Natural killer cell (primary cell): ENCODE data around the gene ZNF750. TPM values are rescaled to one million over a fixed set of nuclear protein-coding genes. Genes with fewer than 3 reads are reported as not detected.

Experiments
- ATAC-seq, 3 donors: fragments of 150-1000 bp in 2 of 3; fragments of 200-7000 bp in 1 of 3; cut with Tn5 transposase; 1 replicate in 1 of 3; 2 replicates in 2 of 3; pipeline ENCODE4 v1.10.0; 2021; ENCODE audit warnings: mild to moderate bottlenecking in 2 of 3, moderate library complexity in 2 of 3
- DNase-seq, 2 donors: peaks; one replicate each; pipeline versions ENCODE4 v3.0.0 to v3.0.0-alpha.2; 2013 to 2021; ENCODE audit warnings: mixed read lengths in 1 of 2
- H3K27ac ChIP-seq: one replicate; pipeline ENCODE4 v1.5.1; 2013; ENCODE audit warnings: mild to moderate bottlenecking, low read length
- H3K27me3 ChIP-seq: one replicate; pipeline ENCODE4 v1.6.1; 2013; ENCODE audit warnings: low read length; ENCODE audit not compliant: control insufficient read depth, insufficient read depth
- H3K36me3 ChIP-seq: one replicate; pipeline ENCODE4 v1.6.1; 2013; ENCODE audit warnings: low read length; ENCODE audit not compliant: control insufficient read depth, insufficient read depth
- H3K4me1 ChIP-seq: one replicate; pipeline ENCODE4 v1.6.1; 2013; ENCODE audit warnings: low read length; ENCODE audit not compliant: control insufficient read depth, insufficient read depth
- H3K4me3 ChIP-seq: one replicate; pipeline ENCODE4 v1.5.1; 2013; ENCODE audit warnings: low read length
- H3K9me3 ChIP-seq: one replicate; pipeline ENCODE4 v1.6.1; 2013; ENCODE audit warnings: low read length; ENCODE audit not compliant: control insufficient read depth, insufficient read depth
- H3K27ac Mint-ChIP-seq, 2 donors: one replicate each; pipeline ENCODE4 v1.8.0; 2022; ENCODE audit warnings: mild to moderate bottlenecking in 2 of 2, mixed read lengths in 2 of 2, moderate library complexity in 1 of 2
- H3K27me3 Mint-ChIP-seq, 2 donors: one replicate each; pipeline ENCODE4 v1.8.0; 2022; ENCODE audit warnings: low read depth in 2 of 2, mixed read lengths in 2 of 2
- H3K36me3 Mint-ChIP-seq: one replicate; pipeline ENCODE4 v1.8.0; 2022; ENCODE audit warnings: mixed read lengths
- H3K4me1 Mint-ChIP-seq, 2 donors: one replicate each; pipeline ENCODE4 v1.8.0; 2022; ENCODE audit warnings: mixed read lengths in 2 of 2
- H3K4me3 Mint-ChIP-seq: one replicate; pipeline ENCODE4 v1.8.0; 2022; ENCODE audit warnings: mild to moderate bottlenecking, moderate library complexity, mixed read lengths
- H3K9me3 Mint-ChIP-seq, 2 donors: one replicate each; pipeline ENCODE4 v1.8.0; 2022; ENCODE audit warnings: mixed read lengths in 2 of 2
- WGBS: methylation state at CpG from one replicate; pipeline ENCODE4 v1.1.7; 2013; ENCODE audit warnings: missing lambda C conversion rate; ENCODE audit not compliant: insufficient coverage; 5-methylcytosine and 5-hydroxymethylcytosine counted together
- intact Hi-C: fragments of 100-400 bp; cut with micrococcal nuclease; formaldehyde crosslinking; loops from one replicate; pipeline ENCODE4 v1.14.2; 2022
- total RNA-seq, 4 donors: library from RNA; stranded (reverse); fragments of 120-200 nt in 1 of 4; gene quantifications; one replicate each; pipeline versions ENCODE4 v1.2.3 to v1.2.4, GENCODE V29; 2013 to 2022
- TF ChIP-seq, protein P1 (sequence below): fragments of 200-600 bp; IDR thresholded peaks from one replicate; pipeline ENCODE4 v1.8.0; 2022; ENCODE audit warnings: antibody characterized with exemption

ZNF750 gene
- total RNA-seq, 3 donors from 2014 or later (not counting 1 experiment from before 2014, with no cell fraction given): not detected

- Histone ChIP-seq H3K36me3 (peaks cover 9% of the 10 kb centered on the region), H3K4me3 (no peak overlapping the region), H3K4me1 (peaks cover 42% of the 10 kb centered on the region), H3K27me3 (no peaks in the 10 kb centered on the region), H3K27ac (no peak overlapping the region), H3K9me3 (no peaks in the 10 kb centered on the region)
- Mint-ChIP-seq H3K27ac (no peak overlapping the region), H3K4me1 (peaks cover 8 to 26% of the 10 kb centered on the region in 2 donors), H3K36me3 (no peaks in the 10 kb centered on the region), H3K27me3 (no peaks in the 10 kb centered on the region), H3K9me3 (no peaks in the 10 kb centered on the region), H3K4me3 (no peak overlapping the region)
- TF ChIP-seq, protein P1, sequence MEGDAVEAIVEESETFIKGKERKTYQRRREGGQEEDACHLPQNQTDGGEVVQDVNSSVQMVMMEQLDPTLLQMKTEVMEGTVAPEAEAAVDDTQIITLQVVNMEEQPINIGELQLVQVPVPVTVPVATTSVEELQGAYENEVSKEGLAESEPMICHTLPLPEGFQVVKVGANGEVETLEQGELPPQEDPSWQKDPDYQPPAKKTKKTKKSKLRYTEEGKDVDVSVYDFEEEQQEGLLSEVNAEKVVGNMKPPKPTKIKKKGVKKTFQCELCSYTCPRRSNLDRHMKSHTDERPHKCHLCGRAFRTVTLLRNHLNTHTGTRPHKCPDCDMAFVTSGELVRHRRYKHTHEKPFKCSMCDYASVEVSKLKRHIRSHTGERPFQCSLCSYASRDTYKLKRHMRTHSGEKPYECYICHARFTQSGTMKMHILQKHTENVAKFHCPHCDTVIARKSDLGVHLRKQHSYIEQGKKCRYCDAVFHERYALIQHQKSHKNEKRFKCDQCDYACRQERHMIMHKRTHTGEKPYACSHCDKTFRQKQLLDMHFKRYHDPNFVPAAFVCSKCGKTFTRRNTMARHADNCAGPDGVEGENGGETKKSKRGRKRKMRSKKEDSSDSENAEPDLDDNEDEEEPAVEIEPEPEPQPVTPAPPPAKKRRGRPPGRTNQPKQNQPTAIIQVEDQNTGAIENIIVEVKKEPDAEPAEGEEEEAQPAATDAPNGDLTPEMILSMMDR: no peak
- WGBS: 95% methylated on average over 35 of the region's 35 CpGs
- intact Hi-C loops: no loop called here
- DNase-seq (no peak), ATAC-seq (no peak)
These were observed 30.3 kb upstream of the ZNF750 start for GRCh38 chr17:82870091-82870491.

DNA sequence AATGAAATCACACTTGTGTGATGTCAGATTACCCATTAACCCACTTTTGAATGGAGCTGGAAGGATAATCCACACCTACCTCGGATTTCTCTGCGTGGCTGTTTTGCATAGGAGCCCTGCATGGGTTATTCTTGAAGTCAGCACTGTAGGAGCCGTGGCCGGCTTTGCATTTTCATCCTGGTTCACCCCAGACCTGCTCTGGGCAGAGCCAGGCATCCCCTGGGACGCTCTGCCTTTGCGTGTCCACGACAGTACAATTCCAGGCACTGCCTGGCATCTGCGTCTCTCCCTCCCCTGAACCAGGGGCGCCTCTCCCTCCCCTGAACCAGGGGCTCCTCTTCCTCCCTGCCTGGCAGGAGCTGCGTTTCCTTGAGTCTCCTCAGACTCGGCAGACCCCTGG, 29.7 kb upstream of the ZNF750 start:
- peaks cover 48% of the 10 kb centered on the region for H3K4me1 ChIP-seq
- no peaks in the 10 kb centered on the region for H3K9me3 ChIP-seq
- no peak overlapping the region for H3K27ac ChIP-seq
- TF ChIP-seq, protein P1: no peak
- Mint-ChIP-seq H3K27me3 (no peaks in the 10 kb centered on the region), H3K27ac (no peak overlapping the region), H3K36me3 (no peaks in the 10 kb centered on the region), H3K4me3 (no peak overlapping the region), H3K9me3 (no peaks in the 10 kb centered on the region), H3K4me1 (peaks cover 13 to 29% of the 10 kb centered on the region in 2 donors)
- intact Hi-C loops: loop anchor here (10.0 kb wide), 1 partner anchor 185 kb away; no protein-coding TSS in a partner anchor
- no peaks in the 10 kb centered on the region for H3K27me3 ChIP-seq
- no peak for DNase-seq
- H3K36me3 ChIP-seq: peaks cover 9% of the 10 kb centered on the region
- no peak for ATAC-seq
- H3K4me3 ChIP-seq: no peak overlapping the region
- WGBS: 93% methylated on average over 11 of the region's 11 CpGs

DNA sequence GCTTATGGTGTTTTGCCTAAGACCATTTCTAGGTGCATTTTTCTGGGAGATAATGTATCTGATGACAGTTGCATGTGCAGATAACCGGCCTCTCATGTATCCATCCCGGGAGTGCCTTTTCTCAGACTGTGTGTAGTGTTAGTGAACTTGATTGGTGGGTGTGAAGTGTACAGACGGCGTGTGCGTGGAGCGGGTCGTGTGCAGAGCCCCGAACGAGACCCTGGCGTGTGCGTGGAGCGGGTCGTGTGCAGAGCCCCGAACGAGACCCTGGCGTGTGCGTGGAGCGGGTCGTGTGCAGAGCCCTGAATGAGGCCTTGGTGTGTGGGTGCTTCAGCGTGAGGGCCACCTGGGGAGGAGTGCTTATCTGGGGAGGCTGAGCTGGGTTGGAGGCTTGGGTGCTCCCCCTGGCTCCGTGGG, 28.9 kb upstream of the ZNF750 start:
- H3K9me3 Mint-ChIP-seq: no peaks in the 10 kb centered on the region
- H3K36me3 Mint-ChIP-seq: no peaks in the 10 kb centered on the region
- ATAC-seq (no peak), DNase-seq (no peak)
- peaks cover 21 to 37% of the 10 kb centered on the region in 2 donors for H3K4me1 Mint-ChIP-seq
- peaks cover 9% of the 10 kb centered on the region for H3K36me3 ChIP-seq
- no peaks in the 10 kb centered on the region for H3K27me3 Mint-ChIP-seq
- no peak overlapping the region for H3K27ac ChIP-seq
- TF ChIP-seq, protein P1: no peak
- WGBS: 96% methylated on average over 21 of the region's 21 CpGs
- H3K27me3 ChIP-seq: no peaks in the 10 kb centered on the region
- no peak overlapping the region for H3K4me3 Mint-ChIP-seq
- H3K4me3 ChIP-seq: no peak overlapping the region
- intact Hi-C loops: loop anchor here (10.0 kb wide), 1 partner anchor 186 kb away; no protein-coding TSS in a partner anchor
- H3K4me1 ChIP-seq: peaks cover 56% of the 10 kb centered on the region
- H3K27ac Mint-ChIP-seq: no peak overlapping the region
- no peaks in the 10 kb centered on the region for H3K9me3 ChIP-seq

DNA sequence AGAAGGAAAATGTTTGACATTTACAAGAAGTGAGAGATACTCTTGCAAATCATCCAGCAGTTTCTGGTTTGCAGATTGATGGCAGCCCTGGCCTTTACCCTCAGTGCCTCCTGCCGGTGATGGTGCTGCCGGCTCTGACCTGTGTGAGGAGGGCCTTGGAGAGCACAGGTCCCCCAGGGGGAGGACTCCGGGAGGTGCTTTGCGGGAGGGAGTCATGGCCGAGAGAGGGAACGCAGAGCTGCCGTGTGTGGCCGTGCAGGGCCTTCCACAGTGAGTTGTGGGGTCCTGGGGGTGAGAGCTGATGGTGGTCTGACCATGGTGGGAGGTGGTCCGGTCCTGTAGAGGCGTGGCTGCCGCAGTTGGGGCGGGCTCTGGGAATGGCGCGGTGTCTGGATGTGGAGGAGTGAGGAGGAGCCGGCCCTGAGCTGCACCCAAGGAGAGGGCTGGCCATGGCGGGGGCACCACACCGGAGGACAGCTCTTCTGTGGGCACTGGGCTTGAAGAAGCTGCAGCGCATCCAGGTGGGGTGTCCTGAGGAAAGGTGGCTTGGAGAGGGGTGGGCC, 28.0 kb upstream of the ZNF750 start:
- no peaks in the 10 kb centered on the region for H3K9me3 Mint-ChIP-seq
- intact Hi-C loops: loop anchor here (10.0 kb wide), 1 partner anchor 187 kb away; no protein-coding TSS in a partner anchor
- peaks cover 9% of the 10 kb centered on the region for H3K36me3 ChIP-seq
- DNase-seq: no peak
- no peak overlapping the region for H3K4me3 Mint-ChIP-seq
- no peaks in the 10 kb centered on the region for H3K27me3 ChIP-seq
- peaks cover 30 to 46% of the 10 kb centered on the region in 2 donors for H3K4me1 Mint-ChIP-seq
- ATAC-seq: no peak
- peaks cover 62% of the 10 kb centered on the region for H3K4me1 ChIP-seq
- H3K27me3 Mint-ChIP-seq: no peaks in the 10 kb centered on the region
- no peaks in the 10 kb centered on the region for H3K36me3 Mint-ChIP-seq
- TF ChIP-seq, protein P1: no peak
- 98% methylated on average over 17 of the region's 18 CpGs for WGBS
- H3K9me3 ChIP-seq: no peaks in the 10 kb centered on the region
- H3K27ac Mint-ChIP-seq: no peak overlapping the region
- no peak overlapping the region for H3K4me3 ChIP-seq
- H3K27ac ChIP-seq: no peak overlapping the region
